Effector memory CD4-positive, alpha-beta T cell (primary cell): Measurements from ENCODE around the gene NSMCE1.

Source experiments
- DNase-seq, 3 donors: peaks; one replicate each; pipeline ENCODE4 v3.0.0-alpha.2; 2020
- H3K27ac ChIP-seq: 2 replicates; pipeline ENCODE4 v1.7.0; 2013; ENCODE audit warnings: mild to moderate bottlenecking, low read length, moderate library complexity; ENCODE audit not compliant: insufficient read depth, poor library complexity, severe bottlenecking
- H3K27me3 ChIP-seq: replicated peaks from 2 replicates; pipeline ENCODE4 v1.7.0; 2013; ENCODE audit warnings: mild to moderate bottlenecking, low read length; ENCODE audit not compliant: insufficient read depth, control insufficient read depth, poor library complexity, severe bottlenecking
- H3K36me3 ChIP-seq: 2 replicates; pipeline ENCODE4 v1.7.0; 2013; ENCODE audit warnings: mild to moderate bottlenecking, low read length, moderate library complexity; ENCODE audit not compliant: control insufficient read depth, insufficient read depth
- H3K4me1 ChIP-seq: 2 replicates; pipeline ENCODE4 v1.7.0; 2013; ENCODE audit warnings: low read length, mild to moderate bottlenecking; ENCODE audit not compliant: control insufficient read depth, insufficient read depth, poor library complexity, severe bottlenecking
- H3K4me3 ChIP-seq: 2 replicates; pipeline ENCODE4 v1.7.0; 2013; ENCODE audit warnings: low read length, low read depth, mild to moderate bottlenecking; ENCODE audit not compliant: insufficient read depth, poor library complexity, severe bottlenecking
- H3K9me3 ChIP-seq: 2 replicates; pipeline ENCODE4 v1.7.0; 2013; ENCODE audit warnings: mild to moderate bottlenecking, low read length, moderate library complexity; ENCODE audit not compliant: control insufficient read depth

The NSMCE1 gene

GRCh38 chr16:27199235-27199586 is 69.4 kb downstream of the NSMCE1 start:
- no peak overlapping the region for H3K27ac ChIP-seq
- peaks cover 45% of the 10 kb centered on the region for H3K4me1 ChIP-seq

GRCh38 chr16:27198451-27199234 is 69.9 kb downstream of the NSMCE1 start:
- H3K9me3 ChIP-seq, result no peaks in the 10 kb centered on the region
- no peak for DNase-seq
- peaks cover 45% of the 10 kb centered on the region for H3K4me1 ChIP-seq
- H3K27me3 ChIP-seq, result no peaks in the 10 kb centered on the region
- no peaks in the 10 kb centered on the region for H3K36me3 ChIP-seq
- H3K27ac ChIP-seq, result no peak overlapping the region
- H3K4me3 ChIP-seq, result peak overlapping the region; percentile 7

More at GRCh38 chr16:27199235-27199586, 69.4 kb downstream of the NSMCE1 start:
- Histone ChIP-seq H3K4me3 (peak overlapping the region; percentile 7), H3K36me3 (no peaks in the 10 kb centered on the region), H3K27me3 (no peaks in the 10 kb centered on the region), H3K9me3 (no peaks in the 10 kb centered on the region)
- no peak for DNase-seq

GRCh38 chr16:27197004-27197403 is 71.6 kb downstream of the NSMCE1 start:
- Histone ChIP-seq H3K27me3 (no peaks in the 10 kb centered on the region), H3K27ac (no peak overlapping the region), H3K4me1 (peaks cover 39% of the 10 kb centered on the region)

GRCh38 chr16:27195941-27196595 is 72.5 kb downstream of the NSMCE1 start:
- H3K4me1 ChIP-seq, result peaks cover 39% of the 10 kb centered on the region
- H3K27ac ChIP-seq, result peak overlapping the region; percentile 33

More at GRCh38 chr16:27197004-27197403, 71.6 kb downstream of the NSMCE1 start:
- no peak for DNase-seq
- no peaks in the 10 kb centered on the region for H3K9me3 ChIP-seq
- no peaks in the 10 kb centered on the region for H3K36me3 ChIP-seq
- H3K4me3 ChIP-seq, result no peak overlapping the region

GRCh38 chr16:27195076-27195741 is 73.4 kb downstream of the NSMCE1 start:
- Histone ChIP-seq H3K27ac (peak overlapping the region; percentile 18), H3K9me3 (no peaks in the 10 kb centered on the region), H3K4me3 (no peak overlapping the region), H3K36me3 (no peaks in the 10 kb centered on the region), H3K4me1 (peaks cover 39% of the 10 kb centered on the region), H3K27me3 (no peaks in the 10 kb centered on the region)
- DNase-seq, result no peak

More at GRCh38 chr16:27195941-27196595, 72.5 kb downstream of the NSMCE1 start:
- Histone ChIP-seq H3K9me3 (no peaks in the 10 kb centered on the region), H3K27me3 (no peaks in the 10 kb centered on the region), H3K4me3 (no peak overlapping the region), H3K36me3 (no peaks in the 10 kb centered on the region)
- DNase-seq, result peak; percentile 11 to 46 (median 31)

- Histone ChIP-seq H3K36me3 (no peaks in the 10 kb centered on the region), H3K4me1 (peaks cover 24% of the 10 kb centered on the region), H3K4me3 (no peak overlapping the region), H3K27me3 (no peaks in the 10 kb centered on the region), H3K9me3 (no peaks in the 10 kb centered on the region), H3K27ac (no peak overlapping the region)
- no peak for DNase-seq
Observed at GRCh38 chr16:27193300-27193990, 75.1 kb downstream of the NSMCE1 start.

- peaks cover 15% of the 10 kb centered on the region for H3K4me1 ChIP-seq
- H3K27me3 ChIP-seq, result no peaks in the 10 kb centered on the region
- no peaks in the 10 kb centered on the region for H3K36me3 ChIP-seq
- H3K4me3 ChIP-seq, result no peak overlapping the region
- no peaks in the 10 kb centered on the region for H3K9me3 ChIP-seq
- no peak for DNase-seq
- no peak overlapping the region for H3K27ac ChIP-seq
Observed at GRCh38 chr16:27191352-27191924, 77.1 kb downstream of the NSMCE1 start.

GRCh38 chr16:27190316-27190871 is 78.2 kb downstream of the NSMCE1 start:
- Histone ChIP-seq H3K27ac (no peak overlapping the region), H3K27me3 (no peaks in the 10 kb centered on the region), H3K4me3 (no peak overlapping the region), H3K4me1 (peaks cover 9% of the 10 kb centered on the region), H3K36me3 (no peaks in the 10 kb centered on the region), H3K9me3 (no peaks in the 10 kb centered on the region)
- DNase-seq, result no peak

- DNase-seq, result no peak
- peaks cover 4% of the 10 kb centered on the region for H3K4me1 ChIP-seq
- H3K27ac ChIP-seq, result no peak overlapping the region
- no peaks in the 10 kb centered on the region for H3K9me3 ChIP-seq
- H3K27me3 ChIP-seq, result no peaks in the 10 kb centered on the region
- H3K4me3 ChIP-seq, result no peak overlapping the region
- no peaks in the 10 kb centered on the region for H3K36me3 ChIP-seq
Observed at GRCh38 chr16:27189335-27189972, 79.1 kb downstream of the NSMCE1 start.
